ENCODE data around the gene CD70.
"Not testable (repeated sequence)": the region's sequence is repeated elsewhere in the genome, so short reads cannot be mapped to it uniquely, and the experiment has no call there.

CD70 gene

DNA sequence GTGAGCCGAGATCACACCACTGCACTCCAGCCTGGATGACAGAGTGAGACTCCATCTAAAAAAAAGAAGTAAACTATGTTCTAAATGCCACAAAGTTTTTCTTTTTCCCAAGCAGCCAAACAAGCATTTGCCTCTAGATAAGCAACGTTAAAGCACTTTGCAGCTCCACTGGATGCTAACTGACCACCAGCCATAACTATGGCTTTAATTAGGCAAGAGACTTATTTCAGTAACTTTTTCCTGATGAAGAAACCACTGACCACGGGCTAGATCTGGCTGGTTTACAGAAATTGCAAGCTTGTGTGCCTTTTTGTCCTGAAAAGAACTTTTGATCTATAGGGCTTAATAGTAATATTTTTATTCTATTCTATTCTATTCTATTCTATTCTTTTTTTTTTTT, 22.1 kb downstream of the CD70 start:
- DNase-seq, result no peak

DNA sequence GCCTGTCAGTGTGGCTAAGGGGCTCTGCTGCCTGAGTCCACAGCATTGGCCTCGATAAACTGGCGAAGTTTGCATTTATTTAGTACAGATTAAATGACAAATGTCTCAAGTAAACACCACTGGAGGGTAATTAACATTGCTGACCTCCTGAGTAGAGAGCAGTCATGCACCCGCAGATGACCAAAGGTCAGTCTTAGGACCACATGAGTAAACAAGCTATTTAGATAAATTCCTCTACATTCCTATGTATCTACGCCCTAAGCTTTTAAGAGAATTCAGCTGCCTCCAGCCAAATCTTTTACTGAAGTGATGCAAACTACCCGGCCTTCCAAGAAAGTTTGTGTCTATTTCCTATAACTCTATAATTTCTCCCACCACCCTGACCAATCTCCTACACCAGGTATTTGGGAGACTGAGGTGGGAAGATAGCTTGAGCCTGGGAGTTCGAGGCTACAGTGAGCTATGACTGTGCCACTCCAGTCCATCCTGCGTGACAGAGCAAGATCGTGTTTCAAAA, 22.9 kb downstream of the CD70 start:
- no peak for DNase-seq

DNA sequence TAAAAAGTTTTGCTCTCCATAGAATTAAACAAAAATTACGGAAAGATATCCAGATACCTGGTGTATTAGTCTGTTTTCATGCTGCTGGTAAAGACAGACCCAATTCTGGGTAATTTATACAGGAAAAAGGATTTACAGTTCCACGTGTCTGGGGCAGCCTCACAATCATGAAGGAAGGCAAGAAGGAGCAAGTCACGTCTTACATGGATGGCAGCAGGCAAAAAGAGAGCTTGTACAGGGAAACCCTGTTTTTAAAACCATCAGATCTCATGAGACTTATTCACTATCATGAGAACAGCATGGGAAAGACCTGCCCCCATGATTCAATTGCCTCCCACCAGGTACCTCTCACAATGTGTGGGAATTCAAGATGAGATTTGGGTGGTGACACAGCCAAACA, 24.2 kb downstream of the CD70 start:
- not testable (repeated sequence) for DNase-seq

DNA sequence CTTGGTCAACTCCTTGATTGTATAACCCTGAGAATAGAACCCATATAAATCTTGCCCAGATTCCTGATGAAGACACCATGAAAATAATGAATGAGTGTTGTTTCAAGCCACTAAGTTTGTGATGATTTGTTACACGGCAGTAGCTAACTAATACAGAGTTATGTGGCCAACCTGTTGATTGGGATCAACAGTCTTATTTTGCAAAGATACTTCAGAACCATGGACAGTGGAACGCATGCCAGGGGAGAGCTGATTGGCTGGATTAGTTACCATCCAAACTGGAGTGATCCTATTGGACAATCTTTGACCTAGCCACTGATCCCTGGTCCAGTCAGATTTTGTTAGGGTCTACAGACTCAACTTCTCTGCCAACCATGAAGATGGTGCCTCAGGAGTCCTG, 26.6 kb downstream of the CD70 start:
- no peak for DNase-seq

DNA sequence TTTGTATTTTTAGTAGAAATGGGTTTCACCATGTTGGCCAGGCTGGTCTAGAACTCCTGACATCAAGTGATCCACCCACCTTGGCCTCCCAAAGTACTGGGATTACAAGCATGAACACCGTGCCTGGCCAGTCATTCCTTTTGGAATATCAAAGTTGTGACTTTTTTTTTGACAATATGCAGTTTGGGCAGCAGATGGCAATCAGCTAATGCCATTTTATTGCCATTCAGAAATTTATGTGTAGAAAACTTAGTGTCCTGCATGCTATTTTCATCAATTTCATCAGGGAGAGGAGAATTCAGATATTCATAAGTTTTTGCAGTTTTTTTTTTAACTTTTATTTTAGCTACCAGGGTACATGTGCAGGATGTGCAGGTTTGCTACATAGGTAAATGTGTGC, 28.5 kb downstream of the CD70 start:
- not testable (repeated sequence) for DNase-seq

DNA sequence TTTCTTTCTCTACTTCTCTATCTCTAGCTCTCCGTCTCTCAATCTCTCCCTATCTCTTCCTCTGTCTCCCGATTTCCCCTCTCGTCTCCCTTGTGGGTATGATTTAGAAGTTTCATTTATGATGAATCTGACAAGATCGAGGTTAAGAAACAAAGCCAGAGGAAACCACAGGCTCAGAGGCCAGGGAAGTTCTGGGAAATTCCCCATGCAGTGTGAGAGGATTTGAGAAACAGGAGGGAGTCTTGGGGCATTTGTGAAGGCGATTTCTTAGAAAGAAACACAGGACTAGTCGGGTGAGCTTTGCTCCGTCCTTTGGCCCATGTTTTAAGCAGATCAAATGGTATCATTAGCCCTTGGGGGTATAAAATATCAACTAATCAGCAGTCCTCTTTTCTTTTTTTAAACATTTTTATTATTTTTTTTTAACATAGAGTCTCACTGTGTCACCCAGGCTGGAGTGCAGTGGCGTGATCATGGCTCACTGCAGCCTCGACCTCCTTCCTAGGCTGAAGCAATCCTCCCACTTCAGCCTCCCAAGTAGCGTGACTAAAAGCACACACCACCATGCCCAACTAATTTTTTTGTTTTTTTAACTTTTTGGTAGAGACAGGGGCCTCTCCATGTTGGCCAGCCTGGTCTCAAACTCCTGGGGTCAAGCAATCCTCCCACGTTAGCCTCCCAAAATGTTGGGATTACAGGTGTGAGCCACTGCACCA, 34.3 kb downstream of the CD70 start:
- DNase-seq, result no peak

DNA sequence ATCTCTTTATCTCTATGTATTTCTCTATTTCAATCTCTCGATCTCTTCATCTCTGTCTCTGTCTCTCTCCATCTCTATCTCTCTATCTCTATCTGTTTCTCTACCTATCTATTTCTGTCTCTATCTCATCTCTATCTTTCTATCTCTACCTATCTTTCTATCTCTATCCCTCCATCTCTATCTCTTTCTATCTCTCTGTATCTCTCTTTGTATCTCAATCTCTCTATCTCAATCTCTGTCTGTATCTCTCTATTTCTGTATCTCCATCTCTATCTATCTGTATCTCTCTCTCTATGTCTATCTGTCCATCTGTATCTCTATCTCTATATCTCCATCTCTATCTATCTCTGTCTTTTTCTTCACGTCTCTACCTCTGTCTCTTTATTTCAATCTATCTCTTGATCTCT, 34.9 kb downstream of the CD70 start:
- DNase-seq, result no peak

DNA sequence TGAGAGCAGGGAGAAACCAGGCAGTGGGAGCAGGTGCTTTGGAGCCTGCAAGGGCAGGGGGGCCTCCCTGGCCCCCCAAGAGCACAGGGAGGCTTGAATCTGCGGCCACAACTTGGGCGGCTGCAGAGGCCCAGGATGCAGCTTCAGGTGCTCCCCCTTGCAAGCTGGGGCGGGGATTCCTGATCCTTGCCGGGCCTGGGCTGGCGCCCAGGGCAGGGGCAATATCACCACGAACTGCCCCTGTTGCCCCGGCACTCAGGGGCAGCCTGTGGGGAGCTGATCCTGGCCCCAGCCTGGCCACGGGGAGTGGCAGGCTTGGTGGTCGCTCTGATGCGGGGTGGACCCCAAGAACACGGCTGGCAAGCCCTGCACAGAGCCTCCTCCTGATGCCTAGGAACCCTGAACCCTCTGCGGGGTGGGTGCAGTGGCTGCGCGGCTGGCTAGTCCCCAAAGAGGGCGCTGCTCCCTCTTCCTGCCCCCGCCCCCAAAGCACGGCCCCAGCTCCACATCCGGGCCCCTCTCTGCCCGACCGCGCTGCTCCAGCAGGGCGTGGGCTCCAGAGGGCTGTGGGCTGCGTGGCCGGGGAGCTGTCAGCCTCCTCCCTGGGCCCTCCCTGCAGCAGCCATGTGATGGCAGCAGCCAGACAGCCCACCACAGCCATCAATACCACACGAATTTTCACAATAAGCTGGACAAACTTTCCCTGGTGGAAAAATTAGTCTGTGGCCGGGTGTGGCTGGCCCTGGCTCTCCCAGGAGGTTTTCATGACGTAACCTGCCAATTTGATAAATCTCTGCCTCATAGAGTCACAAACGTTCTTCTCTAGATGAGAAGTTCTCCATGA, 39.1 kb downstream of the CD70 start:
- no peak for DNase-seq

DNA sequence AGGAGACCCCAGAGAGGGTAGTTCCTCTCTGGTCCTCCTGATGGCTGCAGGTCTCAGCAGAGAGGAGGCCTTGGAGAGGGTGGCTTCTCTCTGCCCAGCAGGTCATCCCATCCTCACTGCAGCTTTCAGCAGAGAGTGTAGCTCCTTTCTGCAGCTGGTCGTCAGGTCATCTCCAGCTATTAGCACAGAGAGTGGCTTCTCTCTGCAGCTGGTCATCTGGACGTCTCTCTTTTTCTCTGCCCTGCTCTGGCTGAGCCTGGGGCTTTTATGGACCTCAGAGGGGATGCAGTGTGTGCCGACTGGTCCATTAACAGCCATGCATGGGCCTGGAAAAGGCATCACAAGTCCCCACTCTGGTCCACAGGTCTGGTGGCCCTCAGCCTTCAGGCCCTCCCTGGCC, 39.9 kb downstream of the CD70 start:
- DNase-seq, result no peak

DNA sequence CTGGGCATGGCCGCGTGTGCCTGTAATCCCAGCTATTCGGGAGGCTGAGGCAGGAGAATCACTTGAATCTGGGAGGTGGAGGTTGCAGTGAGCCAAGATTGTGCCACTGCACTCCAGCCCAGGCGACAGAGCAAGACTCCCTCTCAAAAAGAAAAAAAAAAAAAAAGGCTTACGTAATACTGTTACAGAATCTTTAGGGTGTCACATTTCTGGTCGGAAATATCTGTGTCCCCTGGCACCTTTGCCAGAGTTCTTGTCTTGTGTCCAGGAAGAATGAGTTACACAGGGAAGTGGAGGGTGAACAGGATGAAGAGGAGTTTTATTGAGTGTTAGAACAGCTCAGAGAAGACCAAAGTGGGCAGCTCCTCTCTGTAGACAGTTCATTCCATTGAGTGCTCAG, 40.3 kb downstream of the CD70 start:
- DNase-seq, result not testable (repeated sequence)

DNA sequence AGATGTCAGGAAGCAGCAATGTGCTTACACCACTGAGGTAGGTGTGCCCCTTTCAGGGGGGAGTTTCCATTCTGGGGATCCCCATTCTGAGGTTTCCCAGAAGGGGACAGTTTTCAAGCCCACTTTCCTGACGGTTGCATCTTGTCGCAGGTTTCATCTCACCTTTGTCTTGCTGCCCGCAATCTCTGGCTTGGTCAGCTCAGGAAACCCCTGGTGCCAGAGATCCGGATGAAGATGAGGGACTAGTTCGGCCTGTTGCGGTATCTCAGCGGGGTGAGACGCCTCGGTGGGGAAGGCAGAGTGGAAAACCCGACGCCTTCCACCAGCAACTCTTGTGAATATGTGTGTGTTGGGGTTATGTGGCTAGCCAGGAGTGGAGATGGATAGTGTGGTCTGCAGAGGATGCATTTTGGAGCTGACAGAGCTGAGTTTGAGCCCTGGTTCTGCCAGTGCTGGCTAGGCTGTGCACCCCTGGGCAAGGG, 47.0 kb downstream of the CD70 start:
- DNase-seq, result no peak

DNA sequence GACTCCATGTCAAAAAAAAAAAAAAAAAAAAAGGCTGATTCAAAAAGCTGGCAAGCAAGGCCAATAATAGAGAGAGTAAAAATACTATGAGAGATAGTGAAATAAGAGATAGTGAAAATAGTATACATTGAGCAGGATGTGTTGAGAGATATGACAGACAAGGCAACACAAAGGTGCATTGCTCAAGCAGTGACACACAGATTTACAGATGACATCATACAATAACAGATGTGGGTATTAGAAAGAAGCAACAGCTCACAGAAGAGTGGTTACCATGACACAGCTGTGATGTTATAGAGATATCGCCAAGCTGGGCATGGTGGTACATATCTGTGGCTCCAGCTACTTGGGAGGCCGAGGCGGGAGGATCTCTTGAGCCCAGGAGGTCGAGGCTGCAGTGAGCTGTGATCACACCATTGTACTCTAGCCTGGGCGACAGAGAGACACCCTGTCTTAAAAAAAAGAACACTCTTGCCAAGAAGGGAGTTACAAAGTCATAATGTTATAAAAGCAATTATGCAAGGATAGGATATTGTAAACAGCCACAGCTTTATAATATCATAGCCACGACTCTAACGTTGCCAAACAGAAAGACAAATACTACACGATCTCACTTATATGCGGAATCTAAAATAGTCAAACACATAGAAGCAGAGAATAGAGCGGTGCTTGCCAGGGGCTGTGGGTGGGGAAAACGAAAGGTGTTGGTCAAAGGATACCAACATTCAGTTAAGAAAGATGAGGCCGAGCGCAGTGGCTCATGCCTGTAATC, 49.8 kb downstream of the CD70 start:
- no peak for DNase-seq

DNA sequence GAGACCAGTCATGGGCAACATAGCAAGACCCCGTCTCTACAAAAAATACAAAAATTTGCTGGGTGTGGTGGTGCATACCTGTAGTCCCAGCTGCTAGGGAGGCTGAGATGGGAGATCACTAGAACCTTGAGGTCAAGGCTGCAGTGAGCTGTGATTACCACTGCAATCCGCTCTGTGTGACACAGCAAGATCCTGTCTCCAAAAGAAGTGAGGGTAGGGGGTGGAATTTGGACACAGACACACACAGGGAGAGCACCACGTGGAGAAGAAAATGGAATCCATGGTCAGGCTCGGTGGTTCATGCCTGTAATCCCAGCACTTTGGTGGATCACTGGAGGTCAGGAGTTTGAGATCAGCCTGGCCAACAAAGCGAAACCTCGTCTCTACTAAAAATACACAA, 51.4 kb downstream of the CD70 start:
- no peak for DNase-seq

Data from SHP77 treated with DMSO at 0.1 percent for 48 hours (cell line).